HepG2 (cell line): ENCODE data around the gene ABCA8. TPM values are rescaled to one million over a fixed set of nuclear protein-coding genes. Genes with fewer than 3 reads are reported as not detected.

ENCODE experiments used
- ATAC-seq: fragments of 200-7000 bp; cut with Tn5 transposase; 3 replicates; pipeline ENCODE4 v1.9.1; 2020; ENCODE audit warnings: mild to moderate bottlenecking, moderate library complexity
- BruUV-seq: library from RNA; stranded (reverse); fragments of 400-500 nt; replicated peaks from 2 replicates; lab custom pipeline; 2021; lab: Mats Ljungman, UMichigan
- CTCF ChIA-PET: fragments of 300-600 bp; formaldehyde crosslinking; extraction: SDS; loops from one replicate; lab custom pipeline; 2021; ENCODE audit warnings: low total read pairs, inconsistent platforms, low intra/inter-chr PET ratio; lab: Yijun Ruan, JAX
- POLR2A ChIA-PET: fragments of 350-600 bp; sonication (Branson Sonifier 250); formaldehyde crosslinking; loops from one replicate; lab custom pipeline; 2020; ENCODE audit warnings: antibody characterized with exemption, inconsistent platforms; lab: Yijun Ruan, JAX
- DNase-seq: peaks from one replicate; pipeline ENCODE4 v3.0.0-alpha.2; 2015; ENCODE audit warnings: low spot score
- FAIRE-seq: peaks from 3 replicates; lab custom pipeline; 2011; peaks lifted over from hg19 to GRCh38; lab: Jason Lieb, UNC
- H2AFZ ChIP-seq: one replicate; pipeline ENCODE4 v1.6.1; 2011; ENCODE audit warnings: low read length, inconsistent platforms
- H3K27ac ChIP-seq: fragments of 300-600 bp; 3 replicates; pipeline ENCODE4 v1.8.0; 2011; ENCODE audit warnings: mixed run types, mild to moderate bottlenecking, mixed read lengths, low read length, inconsistent platforms; ENCODE audit not compliant: insufficient read depth; ENCODE audit errors: extremely low read length
- H3K27me3 ChIP-seq, 2 experiments: fragments of 200-600 bp in 1 of 2; 2 replicates in 1 of 2; 3 replicates in 1 of 2; pipeline versions ENCODE4 v1.6.0 to v1.8.0; 2011; ENCODE audit warnings: low read length in 2 of 2, mild to moderate bottlenecking in 2 of 2, moderate library complexity in 2 of 2, inconsistent platforms in 1 of 2; ENCODE audit not compliant: insufficient read depth in 2 of 2, control insufficient read depth in 1 of 2
- H3K36me3 ChIP-seq, 2 experiments: fragments of 200-600 bp in 1 of 2; replicated peaks in 1 of 2; 2 replicates in 1 of 2; 3 replicates in 1 of 2; pipeline versions ENCODE4 v1.5.1 to v1.8.0; 2011; ENCODE audit warnings: low read length in 2 of 2, inconsistent platforms in 1 of 2; ENCODE audit not compliant: insufficient read depth in 2 of 2, control insufficient read depth in 1 of 2
- H3K4me1 ChIP-seq: 2 replicates; pipeline ENCODE4 v1.5.1; 2012; ENCODE audit warnings: low read length, inconsistent platforms; ENCODE audit not compliant: insufficient read depth
- H3K4me2 ChIP-seq: 2 replicates; pipeline ENCODE4 v1.6.0; 2011; ENCODE audit warnings: low read depth, low read length, inconsistent platforms
- H3K4me3 ChIP-seq, 3 experiments: fragments of 200-600 bp in 1 of 3; sonication (generic), shearing (Covaris generic) in 1 of 3; replicated peaks in 1 of 3; 2 replicates each; pipeline ENCODE4 v1.5.1; 2011 to 2016; ENCODE audit warnings: low read length in 3 of 3, inconsistent platforms in 2 of 3, low read depth in 2 of 3, mild to moderate bottlenecking in 2 of 3, control low read depth in 1 of 3, mixed read lengths in 1 of 3; ENCODE audit not compliant: insufficient read depth in 1 of 3
- H3K79me2 ChIP-seq: one replicate; pipeline ENCODE4 v1.6.1; 2011; ENCODE audit warnings: low read length, inconsistent platforms; ENCODE audit not compliant: insufficient read depth
- H3K9ac ChIP-seq: 2 replicates; pipeline ENCODE4 v1.6.0; 2011; ENCODE audit warnings: mild to moderate bottlenecking, low read depth, low read length, inconsistent platforms; ENCODE audit not compliant: insufficient read depth
- H3K9me3 ChIP-seq: 2 replicates; pipeline ENCODE4 v1.5.1; 2012; ENCODE audit warnings: mild to moderate bottlenecking, low read length
- H4K20me1 ChIP-seq: 2 replicates; pipeline ENCODE4 v1.6.0; 2011; ENCODE audit warnings: inconsistent platforms, mild to moderate bottlenecking, low read length, moderate library complexity; ENCODE audit not compliant: insufficient read depth
- CCDC6 ChIP-seq: sonication (generic); formaldehyde crosslinking; IDR thresholded peaks from 2 replicates; pipeline ENCODE4 v1.8.1; 2022; ENCODE audit warnings: mild to moderate bottlenecking, missing genetic modification reagents, moderate library complexity
- CENPBD1 ChIP-seq: sonication (generic); formaldehyde crosslinking; IDR thresholded peaks from 2 replicates; pipeline ENCODE4 v1.8.0; 2022; ENCODE audit warnings: missing genetic modification reagents, low read depth, mild to moderate bottlenecking, borderline replicate concordance
- FOXP4 ChIP-seq: sonication (generic); formaldehyde crosslinking; IDR thresholded peaks from 2 replicates; pipeline ENCODE4 v1.4.0; 2020; ENCODE audit warnings: missing genetic modification reagents
- KDM1A ChIP-seq: IDR thresholded peaks from 2 replicates; pipeline ENCODE4 v1.6.1; 2016; ENCODE audit warnings: missing compliant biosample characterization
- NAIF1 ChIP-seq: sonication (generic); formaldehyde crosslinking; IDR thresholded peaks from 2 replicates; pipeline ENCODE4 v1.5.0; 2020; ENCODE audit warnings: mild to moderate bottlenecking, missing genetic modification reagents, borderline replicate concordance
- NR2F2 ChIP-seq: IDR thresholded peaks from 2 replicates; pipeline ENCODE4 v1.6.1; 2012; ENCODE audit warnings: low read depth, inconsistent platforms, borderline replicate concordance
- SAP130 ChIP-seq: IDR thresholded peaks from 2 replicates; pipeline ENCODE4 v1.6.1; 2016; ENCODE audit warnings: low read depth
- ZNF451 ChIP-seq: sonication (generic); formaldehyde crosslinking; IDR thresholded peaks from 2 replicates; pipeline ENCODE4 v1.5.0; 2020; ENCODE audit warnings: mild to moderate bottlenecking, missing genetic modification reagents
- ZNF614 ChIP-seq: IDR thresholded peaks from 2 replicates; pipeline ENCODE4 v1.6.1; 2018; ENCODE audit warnings: missing biosample characterization, missing genetic modification reagents, inconsistent platforms, borderline replicate concordance
- ZNF777 ChIP-seq: sonication (generic); formaldehyde crosslinking; IDR thresholded peaks from 2 replicates; pipeline ENCODE4 v1.4.0; 2020; ENCODE audit warnings: missing genetic modification reagents
- ZSCAN29 ChIP-seq: sonication (generic); formaldehyde crosslinking; conservative IDR thresholded peaks from 2 replicates; pipeline ENCODE4 v1.4.0; 2020; ENCODE audit warnings: mild to moderate bottlenecking, missing genetic modification reagents
- WGBS: methylation state at CpG from one replicate; pipeline ENCODE4 v1.1.6; 2017; ENCODE audit warnings: low lambda C conversion rate; 5-methylcytosine and 5-hydroxymethylcytosine counted together
- in situ Hi-C: cut with HindIII; loops from 2 replicates; pipeline ENCODE4 v1.10.0; 2017; ENCODE audit warnings: low pct_unique_long_range_greater_than_20kb; ENCODE audit not compliant: extremely low pct_ligation_motif_present
- intact Hi-C: fragments of 100-400 bp; cut with micrococcal nuclease; formaldehyde crosslinking; loops from one replicate; pipeline ENCODE4 v1.10.0; 2022; ENCODE audit not compliant: unreplicated experiment
- polyA plus RNA-seq, 8 experiments: library from polyadenylated mRNA; depleted of rRNA in 3 of 8; stranded (reverse) in 7 of 8; unstranded in 1 of 8; fragments of >200 nt; fragmentation: Illumina TruSeq in 4 of 8; extraction: Trizol in 4 of 8; gene quantifications; 2 replicates each; pipeline versions ENCODE4 v1.2.1 to v1.2.3, GENCODE V29; 2011 to 2016; ENCODE audit warnings: low read depth in 4 of 8, missing spikeins in 1 of 8, mixed read lengths in 1 of 8; ENCODE audit not compliant: insufficient read depth in 1 of 8
- total RNA-seq, 5 experiments: library from RNA; depleted of rRNA; stranded (reverse); fragments of >200 nt; fragmentation: Illumina TruSeq; extraction: Trizol; gene quantifications; 2 replicates each; pipeline ENCODE4 v1.2.3, GENCODE V29; 2016; ENCODE audit warnings: low read depth in 1 of 5
- TF ChIP-seq, protein P1 (sequence below): sonication (generic); formaldehyde crosslinking; IDR thresholded peaks from 2 replicates; pipeline ENCODE4 v1.4.0; 2020; ENCODE audit warnings: missing genetic modification reagents, mild to moderate bottlenecking, borderline replicate concordance
- TF ChIP-seq, protein P2 (sequence below): sonication (generic); formaldehyde crosslinking; IDR thresholded peaks from 2 replicates; pipeline ENCODE4 v1.4.0; 2020; ENCODE audit warnings: missing genetic modification reagents, borderline replicate concordance
- TF ChIP-seq, protein P3 (sequence below): sonication (generic); formaldehyde crosslinking; IDR thresholded peaks from 2 replicates; pipeline ENCODE4 v1.4.0; 2020; ENCODE audit warnings: missing genetic modification reagents, mild to moderate bottlenecking, borderline replicate concordance

ABCA8 gene
- total and polyA plus RNA-seq, 2 of the 13 experiments (the other 11 are each of a cell fraction or from before 2014, with no cell fraction given) = 0.05 to 0.18 TPM

DNA sequence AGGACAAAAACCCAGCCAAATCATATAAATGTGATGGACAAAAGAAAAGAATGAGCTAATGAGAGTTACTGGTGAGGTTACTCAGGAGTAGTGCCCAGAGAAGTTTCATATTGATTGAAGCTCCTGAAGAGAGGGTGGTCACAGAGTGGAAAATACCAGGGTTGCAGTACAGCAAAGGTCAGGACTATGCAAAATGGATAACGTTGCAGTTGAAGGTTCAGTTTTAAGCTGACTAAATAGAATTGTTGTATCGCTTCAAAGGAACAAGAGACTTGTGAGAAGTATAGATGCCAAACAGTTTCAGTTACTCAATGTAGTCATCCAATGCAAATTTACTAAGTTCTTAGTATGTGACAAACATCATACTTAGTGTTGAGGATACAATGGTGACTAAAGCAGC lies 47.1 kb downstream of the ABCA8 start:
- in situ Hi-C loops (no loop called here), intact Hi-C loops (loop anchor here (2.0 kb wide), 1 partner anchor 87 kb away; no protein-coding TSS in a partner anchor)
- CTCF ChIA-PET = no interaction called here
- Histone ChIP-seq H3K9ac (peak overlapping the region; percentile 35; the same call in 1 of the 2 replicates), H3K79me2 (no peaks in the 10 kb centered on the region), H3K9me3 (no peaks in the 10 kb centered on the region), H3K4me1 (peaks cover 54% of the 10 kb centered on the region), H3K27me3 (no peaks in the 10 kb centered on the region), H3K4me2 (peak overlapping the region; percentile 50), H3K4me3 (peak overlapping the region in 2 of 3 experiments; percentile 4 to 13; a peak in 2 of 6 replicates), H2AFZ (peak overlapping the region; percentile 73), H3K36me3 (no peaks in the 10 kb centered on the region), H4K20me1 (no peaks in the 10 kb centered on the region), H3K27ac (peak overlapping the region; percentile 72)
- ATAC-seq (peak; percentile 94), FAIRE-seq (no peak), DNase-seq (peak; percentile 79)
- POLR2A ChIA-PET = interaction anchor here (0.8 to 1.2 kb wide), 4 partner anchors 86 to 136 kb away, joined by 3 to 8 read pairs (median 4); no protein-coding TSS in a partner anchor
- no TSS peak for BruUV-seq
- WGBS = 3% methylated on average over 2 of the region's 2 CpGs
- TF ChIP-seq, protein P1, sequence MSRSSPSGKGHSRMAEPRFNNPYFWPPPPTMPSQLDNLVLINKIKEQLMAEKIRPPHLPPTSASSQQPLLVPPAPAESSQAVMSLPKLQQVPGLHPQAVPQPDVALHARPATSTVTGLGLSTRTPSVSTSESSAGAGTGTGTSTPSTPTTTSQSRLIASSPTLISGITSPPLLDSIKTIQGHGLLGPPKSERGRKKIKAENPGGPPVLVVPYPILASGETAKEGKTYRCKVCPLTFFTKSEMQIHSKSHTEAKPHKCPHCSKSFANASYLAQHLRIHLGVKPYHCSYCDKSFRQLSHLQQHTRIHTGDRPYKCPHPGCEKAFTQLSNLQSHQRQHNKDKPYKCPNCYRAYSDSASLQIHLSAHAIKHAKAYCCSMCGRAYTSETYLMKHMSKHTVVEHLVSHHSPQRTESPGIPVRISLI (CRISPR knock-in tag) = no peak
- TF ChIP-seq ZNF777 (CRISPR knock-in tag) = no peak
- TF ChIP-seq ZSCAN29 (CRISPR knock-in tag) = peak; percentile 71
- TF ChIP-seq NAIF1 (CRISPR knock-in tag) = 0 out of 2 replicates have a peak, but pooled peaks have one; percentile 40
- peak; percentile 68 for TF ChIP-seq FOXP4
- TF ChIP-seq CCDC6 = no peak
- TF ChIP-seq CENPBD1 (CRISPR knock-in tag) = no peak
- TF ChIP-seq, protein P2, sequence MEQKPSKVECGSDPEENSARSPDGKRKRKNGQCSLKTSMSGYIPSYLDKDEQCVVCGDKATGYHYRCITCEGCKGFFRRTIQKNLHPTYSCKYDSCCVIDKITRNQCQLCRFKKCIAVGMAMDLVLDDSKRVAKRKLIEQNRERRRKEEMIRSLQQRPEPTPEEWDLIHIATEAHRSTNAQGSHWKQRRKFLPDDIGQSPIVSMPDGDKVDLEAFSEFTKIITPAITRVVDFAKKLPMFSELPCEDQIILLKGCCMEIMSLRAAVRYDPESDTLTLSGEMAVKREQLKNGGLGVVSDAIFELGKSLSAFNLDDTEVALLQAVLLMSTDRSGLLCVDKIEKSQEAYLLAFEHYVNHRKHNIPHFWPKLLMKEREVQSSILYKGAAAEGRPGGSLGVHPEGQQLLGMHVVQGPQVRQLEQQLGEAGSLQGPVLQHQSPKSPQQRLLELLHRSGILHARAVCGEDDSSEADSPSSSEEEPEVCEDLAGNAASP (CRISPR knock-in tag) = peak; percentile 60; the same call in 1 of the 2 replicates
- no peak for TF ChIP-seq ZNF451
- peak; percentile 28; the same call in 1 of the 2 replicates for TF ChIP-seq SAP130
- TF ChIP-seq, protein P3, sequence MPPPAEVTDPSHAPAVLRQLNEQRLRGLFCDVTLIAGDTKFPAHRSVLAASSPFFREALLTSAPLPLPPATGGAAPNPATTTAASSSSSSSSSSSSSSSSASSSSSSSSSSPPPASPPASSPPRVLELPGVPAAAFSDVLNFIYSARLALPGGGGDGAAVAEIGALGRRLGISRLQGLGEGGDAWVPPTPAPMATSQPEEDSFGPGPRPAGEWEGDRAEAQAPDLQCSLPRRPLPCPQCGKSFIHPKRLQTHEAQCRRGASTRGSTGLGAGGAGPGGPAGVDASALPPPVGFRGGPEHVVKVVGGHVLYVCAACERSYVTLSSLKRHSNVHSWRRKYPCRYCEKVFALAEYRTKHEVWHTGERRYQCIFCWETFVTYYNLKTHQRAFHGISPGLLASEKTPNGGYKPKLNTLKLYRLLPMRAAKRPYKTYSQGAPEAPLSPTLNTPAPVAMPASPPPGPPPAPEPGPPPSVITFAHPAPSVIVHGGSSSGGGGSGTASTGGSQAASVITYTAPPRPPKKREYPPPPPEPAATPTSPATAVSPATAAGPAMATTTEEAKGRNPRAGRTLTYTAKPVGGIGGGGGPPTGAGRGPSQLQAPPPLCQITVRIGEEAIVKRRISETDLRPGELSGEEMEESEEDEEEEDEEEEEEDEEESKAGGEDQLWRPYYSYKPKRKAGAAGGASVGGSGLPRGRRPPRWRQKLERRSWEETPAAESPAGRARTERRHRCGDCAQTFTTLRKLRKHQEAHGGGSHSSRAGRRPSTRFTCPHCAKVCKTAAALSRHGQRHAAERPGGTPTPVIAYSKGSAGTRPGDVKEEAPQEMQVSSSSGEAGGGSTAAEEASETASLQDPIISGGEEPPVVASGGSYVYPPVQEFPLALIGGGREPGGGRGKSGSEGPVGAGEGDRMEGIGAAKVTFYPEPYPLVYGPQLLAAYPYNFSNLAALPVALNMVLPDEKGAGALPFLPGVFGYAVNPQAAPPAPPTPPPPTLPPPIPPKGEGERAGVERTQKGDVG = no peak
- TF ChIP-seq ZNF614 (CRISPR knock-in tag) = 0 out of 2 replicates have a peak, but pooled peaks have one; percentile 26
- TF ChIP-seq KDM1A (CRISPR knock-in tag) = no peak
- 0 out of 2 replicates have a peak, but pooled peaks have one; percentile 55 for TF ChIP-seq NR2F2
